GM12801 (cell line): Measurements from ENCODE around the gene ABI1.

Experiments used
- CTCF ChIP-seq: IDR thresholded peaks from one replicate; pipeline ENCODE4 v1.5.1; 2011; ENCODE audit warnings: control low read depth; ENCODE audit not compliant: insufficient read length; ENCODE audit errors: extremely low read depth

Gene ABI1

GRCh38 chr10:26821699-26822570 lies 38.8 kb downstream of the ABI1 start:
- TF ChIP-seq CTCF, result no peak

GRCh38 chr10:26815500-26815899 lies 45.3 kb downstream of the ABI1 start:
- TF ChIP-seq CTCF, result no peak

- no peak for TF ChIP-seq CTCF
These were observed 50.2 kb downstream of the ABI1 start for GRCh38 chr10:26810435-26811026.

GRCh38 chr10:26809973-26810372 lies 50.8 kb downstream of the ABI1 start:
- no peak for TF ChIP-seq CTCF

GRCh38 chr10:26807532-26807931 lies 53.2 kb downstream of the ABI1 start:
- no peak for TF ChIP-seq CTCF

GRCh38 chr10:26806557-26806956 lies 54.2 kb downstream of the ABI1 start:
- TF ChIP-seq CTCF, result no peak

GRCh38 chr10:26805567-26806245 lies 55.1 kb downstream of the ABI1 start:
- no peak for TF ChIP-seq CTCF
